Measurements from ENCODE around the gene CORO2B.

The CORO2B gene

GRCh38 chr15:68635141-68635540 lies 56.3 kb downstream of the CORO2B start:
- Histone ChIP-seq H3K9me3 (ENCODE audit: control insufficient read depth, low read length) (no peaks in the 10 kb centered on the region), H3K27me3 (ENCODE audit: control insufficient read depth, insufficient read depth, low read length) (no peaks in the 10 kb centered on the region), H3K27ac (no peak overlapping the region), H3K79me2 (no peaks in the 10 kb centered on the region), H2AFZ (no peak overlapping the region), H3K4me3 (ENCODE audit: low read depth, low read length) (no peak overlapping the region), H3K9ac (no peak overlapping the region), H3K4me2 (ENCODE audit: low read length) (no peak overlapping the region), H3K36me3 (ENCODE audit: control insufficient read depth, insufficient read depth, low read length) (no peaks in the 10 kb centered on the region), H3K4me1 (no peaks in the 10 kb centered on the region)
- no peak for TF ChIP-seq CTCF (IDR thresholded peaks at IDR 0.05)

- Histone ChIP-seq H3K4me1 (no peaks in the 10 kb centered on the region), H3K36me3 (ENCODE audit: control insufficient read depth, insufficient read depth, low read length) (no peaks in the 10 kb centered on the region), H3K4me3 (ENCODE audit: low read depth, low read length) (no peak overlapping the region), H3K79me2 (no peaks in the 10 kb centered on the region), H3K27me3 (ENCODE audit: control insufficient read depth, insufficient read depth, low read length) (no peaks in the 10 kb centered on the region), H3K9me3 (ENCODE audit: control insufficient read depth, low read length) (no peaks in the 10 kb centered on the region), H3K27ac (no peak overlapping the region), H3K9ac (no peak overlapping the region), H3K4me2 (ENCODE audit: low read length) (no peak overlapping the region), H2AFZ (no peak overlapping the region)
- TF ChIP-seq CTCF (IDR thresholded peaks at IDR 0.05) = no peak
Measured at GRCh38 chr15:68636256-68636655, 57.5 kb downstream of the CORO2B start.

- Histone ChIP-seq H3K4me2 (ENCODE audit: low read length) (no peak overlapping the region), H3K27me3 (ENCODE audit: control insufficient read depth, insufficient read depth, low read length) (no peaks in the 10 kb centered on the region), H2AFZ (no peak overlapping the region), H3K79me2 (no peaks in the 10 kb centered on the region), H3K27ac (no peak overlapping the region), H3K9ac (no peak overlapping the region), H3K36me3 (ENCODE audit: control insufficient read depth, insufficient read depth, low read length) (no peaks in the 10 kb centered on the region), H3K4me3 (ENCODE audit: low read depth, low read length) (no peak overlapping the region), H3K4me1 (no peaks in the 10 kb centered on the region), H3K9me3 (ENCODE audit: control insufficient read depth, low read length) (no peaks in the 10 kb centered on the region)
- no peak for TF ChIP-seq CTCF (IDR thresholded peaks at IDR 0.05)
Measured at GRCh38 chr15:68637767-68638404, 59.1 kb downstream of the CORO2B start.

GRCh38 chr15:68638953-68639515 lies 60.2 kb downstream of the CORO2B start:
- Histone ChIP-seq H3K4me1 (no peaks in the 10 kb centered on the region), H3K9me3 (ENCODE audit: control insufficient read depth, low read length) (no peaks in the 10 kb centered on the region), H2AFZ (no peak overlapping the region), H3K79me2 (no peaks in the 10 kb centered on the region), H3K36me3 (ENCODE audit: control insufficient read depth, insufficient read depth, low read length) (no peaks in the 10 kb centered on the region), H3K27ac (no peak overlapping the region), H3K4me2 (ENCODE audit: low read length) (no peak overlapping the region), H3K27me3 (ENCODE audit: control insufficient read depth, insufficient read depth, low read length) (no peaks in the 10 kb centered on the region), H3K9ac (no peak overlapping the region), H3K4me3 (ENCODE audit: low read depth, low read length) (no peak overlapping the region)
- no peak for TF ChIP-seq CTCF (IDR thresholded peaks at IDR 0.05)

Data from parathyroid adenoma (tissue), 2 donors.